Hepatocyte (in vitro differentiated cells): ENCODE measurements around the gene CNMD.

Experiments
- EZH2 ChIP-seq: fragments of 200-600 bp; sonication (generic); IDR thresholded peaks from 2 replicates; pipeline ENCODE4 v1.6.1; 2016; ENCODE audit warnings: antibody characterized with exemption, mild to moderate bottlenecking, borderline replicate concordance
- EZH2phosphoT487 ChIP-seq: fragments of 200-600 bp; sonication (generic); IDR thresholded peaks from one replicate; pipeline ENCODE4 v1.6.1; 2018; ENCODE audit warnings: antibody characterized with exemption, mild to moderate bottlenecking, low read depth, moderate library complexity; ENCODE audit not compliant: unreplicated experiment, severe bottlenecking
- TF ChIP-seq, protein P1 (sequence below): fragments of 200-600 bp; sonication (generic); IDR thresholded peaks from 2 replicates; pipeline ENCODE4 v1.5.1; 2016; ENCODE audit warnings: antibody characterized with exemption, mild to moderate bottlenecking; ENCODE audit not compliant: poor library complexity

DNA sequence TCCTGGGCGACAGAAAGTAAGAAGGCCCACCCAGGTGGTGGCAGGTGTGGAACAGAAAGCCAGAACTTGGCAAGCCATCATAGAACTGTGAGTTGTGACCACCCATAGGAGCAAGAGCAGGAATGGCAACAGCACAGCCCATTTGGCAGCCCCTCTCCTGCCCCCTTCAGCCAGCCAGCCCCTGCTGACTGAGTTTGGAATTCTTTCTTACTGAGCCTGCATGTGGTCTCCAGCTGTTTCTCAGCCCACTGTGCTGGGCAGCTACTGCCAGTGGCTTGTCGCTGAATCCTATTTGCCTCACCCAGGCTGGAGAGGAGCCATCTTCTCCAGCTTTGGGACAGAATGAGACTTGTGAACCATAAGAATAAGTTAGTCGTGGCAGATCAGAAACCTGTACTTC, 28.3 kb downstream of the CNMD start:
- TF ChIP-seq, protein P1, sequence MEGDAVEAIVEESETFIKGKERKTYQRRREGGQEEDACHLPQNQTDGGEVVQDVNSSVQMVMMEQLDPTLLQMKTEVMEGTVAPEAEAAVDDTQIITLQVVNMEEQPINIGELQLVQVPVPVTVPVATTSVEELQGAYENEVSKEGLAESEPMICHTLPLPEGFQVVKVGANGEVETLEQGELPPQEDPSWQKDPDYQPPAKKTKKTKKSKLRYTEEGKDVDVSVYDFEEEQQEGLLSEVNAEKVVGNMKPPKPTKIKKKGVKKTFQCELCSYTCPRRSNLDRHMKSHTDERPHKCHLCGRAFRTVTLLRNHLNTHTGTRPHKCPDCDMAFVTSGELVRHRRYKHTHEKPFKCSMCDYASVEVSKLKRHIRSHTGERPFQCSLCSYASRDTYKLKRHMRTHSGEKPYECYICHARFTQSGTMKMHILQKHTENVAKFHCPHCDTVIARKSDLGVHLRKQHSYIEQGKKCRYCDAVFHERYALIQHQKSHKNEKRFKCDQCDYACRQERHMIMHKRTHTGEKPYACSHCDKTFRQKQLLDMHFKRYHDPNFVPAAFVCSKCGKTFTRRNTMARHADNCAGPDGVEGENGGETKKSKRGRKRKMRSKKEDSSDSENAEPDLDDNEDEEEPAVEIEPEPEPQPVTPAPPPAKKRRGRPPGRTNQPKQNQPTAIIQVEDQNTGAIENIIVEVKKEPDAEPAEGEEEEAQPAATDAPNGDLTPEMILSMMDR: no peak
- TF ChIP-seq EZH2 (no peak), EZH2phosphoT487 (no peak)
